Neural cell (in vitro differentiated cells): ENCODE measurements around the gene CLEC4C. TPM values are rescaled to one million over a fixed set of nuclear protein-coding genes. Genes with fewer than 3 reads are reported as not detected.

ENCODE experiments used
- H2AFZ ChIP-seq: fragments of 200-600, 300-800 bp; sonication (generic), shearing (Covaris generic); 2 replicates; pipeline ENCODE4 v1.6.0; 2014; ENCODE audit warnings: low read depth, mild to moderate bottlenecking, antibody characterized with exemption, low read length, moderate library complexity
- H3F3A ChIP-seq: fragments of 200-600 bp; shearing (Covaris generic); 2 replicates; pipeline ENCODE4 v1.6.1; 2016; ENCODE audit warnings: mild to moderate bottlenecking, moderate library complexity, mixed read lengths, antibody characterized with exemption, low read length; ENCODE audit not compliant: insufficient read depth, poor library complexity, severe bottlenecking
- H3K27ac ChIP-seq: fragments of 200-600, 300-800 bp; sonication (generic), shearing (Covaris generic); 2 replicates; pipeline ENCODE4 v1.5.1; 2014; ENCODE audit warnings: mild to moderate bottlenecking, low read length, moderate library complexity
- H3K27me3 ChIP-seq: fragments of 300-800, 200-600 bp; sonication (generic), shearing (Covaris generic); 2 replicates; pipeline ENCODE4 v1.6.0; 2014; ENCODE audit warnings: mild to moderate bottlenecking, low read depth, low read length, moderate library complexity; ENCODE audit not compliant: insufficient read depth
- H3K36me3 ChIP-seq: fragments of 300-800, 200-600 bp; sonication (generic), shearing (Covaris generic); 2 replicates; pipeline ENCODE4 v1.5.1; 2014; ENCODE audit warnings: mild to moderate bottlenecking, antibody characterized with exemption, low read length, moderate library complexity; ENCODE audit not compliant: insufficient read depth
- H3K4me2 ChIP-seq: fragments of 300-800, 200-600 bp; sonication (generic), shearing (Covaris generic); 2 replicates; pipeline ENCODE4 v1.6.0; 2014; ENCODE audit warnings: mild to moderate bottlenecking, low read length
- H3K4me3 ChIP-seq: fragments of 300-800, 200-600 bp; sonication (generic), shearing (Covaris generic); 2 replicates; pipeline ENCODE4 v1.5.1; 2014; ENCODE audit warnings: mild to moderate bottlenecking, low read length, moderate library complexity
- H3K79me2 ChIP-seq: fragments of 200-600 bp; shearing (Covaris generic); replicated peaks from 2 replicates; pipeline ENCODE4 v1.6.0; 2014; ENCODE audit warnings: mild to moderate bottlenecking, low read length, moderate library complexity; ENCODE audit not compliant: insufficient read depth
- H3K9ac ChIP-seq: fragments of 300-800, 200-600 bp; sonication (generic), shearing (Covaris generic); 2 replicates; pipeline ENCODE4 v1.6.1; 2016; ENCODE audit warnings: mild to moderate bottlenecking, low read length, mixed read lengths
- H3K9me2 ChIP-seq: fragments of 200-600 bp; shearing (Covaris generic); 2 replicates; pipeline ENCODE4 v1.6.1; 2016; ENCODE audit warnings: mild to moderate bottlenecking, low read length, mixed read lengths; ENCODE audit not compliant: insufficient read depth
- H3K9me3 ChIP-seq: fragments of 200-600, 300-800 bp; sonication (generic), shearing (Covaris generic); 2 replicates; pipeline ENCODE4 v1.6.1; 2016; ENCODE audit warnings: mild to moderate bottlenecking, mixed run types, low read length, moderate library complexity, mixed read lengths
- H4K20me1 ChIP-seq: fragments of 200-600 bp; shearing (Covaris generic); 2 replicates; pipeline ENCODE4 v1.6.1; 2016; ENCODE audit warnings: mild to moderate bottlenecking, mixed run types; ENCODE audit not compliant: insufficient read depth
- CTCF ChIP-seq: fragments of 450-650 bp; IDR thresholded peaks from 2 replicates; pipeline ENCODE4 v1.5.1; 2014; ENCODE audit warnings: antibody characterized with exemption, mild to moderate bottlenecking, moderate library complexity; ENCODE audit not compliant: poor library complexity, severe bottlenecking
- EP300 ChIP-seq: fragments of 450-650 bp; conservative IDR thresholded peaks from 2 replicates; pipeline ENCODE4 v1.6.1; 2014; ENCODE audit warnings: antibody characterized with exemption, mild to moderate bottlenecking, moderate library complexity; ENCODE audit not compliant: poor library complexity, severe bottlenecking
- EZH2 ChIP-seq: fragments of 200-600, 300-800 bp; shearing (Covaris generic), sonication (generic); IDR thresholded peaks from 2 replicates; pipeline ENCODE4 v1.6.1; 2014; ENCODE audit warnings: antibody characterized with exemption, low read length, borderline replicate concordance, mild to moderate bottlenecking; ENCODE audit not compliant: insufficient read depth, poor library complexity, severe bottlenecking
- MXI1 ChIP-seq: fragments of 450-650 bp; conservative IDR thresholded peaks from 2 replicates; pipeline ENCODE4 v1.6.1; 2014; ENCODE audit warnings: antibody characterized with exemption, mild to moderate bottlenecking; ENCODE audit not compliant: poor library complexity, severe bottlenecking
- POLR2AphosphoS5 ChIP-seq: IDR thresholded peaks from 2 replicates; pipeline ENCODE4 v1.6.1; 2012
- RAD21 ChIP-seq: fragments of 450-650 bp; conservative IDR thresholded peaks from 2 replicates; pipeline ENCODE4 v1.6.1; 2014; ENCODE audit warnings: antibody characterized with exemption, mild to moderate bottlenecking, moderate library complexity
- SMC3 ChIP-seq: fragments of 450-650 bp; conservative IDR thresholded peaks from 2 replicates; pipeline ENCODE4 v1.6.1; 2014; ENCODE audit warnings: antibody characterized with exemption, mild to moderate bottlenecking, moderate library complexity; ENCODE audit not compliant: poor library complexity
- TAF1 ChIP-seq: IDR thresholded peaks from 2 replicates; pipeline ENCODE4 v1.6.1; 2012; ENCODE audit warnings: low read depth
- polyA plus RNA-seq: library from polyadenylated mRNA; depleted of rRNA; stranded (reverse); fragments of >200 nt; gene quantifications from 2 replicates; pipeline ENCODE4 v1.2.3, GENCODE V29; 2014
- small RNA-seq, 3 experiments: library from RNA; depleted of rRNA; stranded (forward); fragments of <200 nt; gene quantifications; one replicate each; pipeline ENCODE3, GENCODE V24; 2012
- TF ChIP-seq, protein P1 (sequence below): IDR thresholded peaks from 2 replicates; pipeline ENCODE4 v1.6.1; 2012; ENCODE audit warnings: borderline replicate concordance

The CLEC4C gene
- polyA plus RNA-seq, 1 donor from 2014 or later: not detected

- H3K9me2 ChIP-seq: no peaks in the 10 kb centered on the region
- no peaks in the 10 kb centered on the region for H3K79me2 ChIP-seq
- no peaks in the 10 kb centered on the region for H4K20me1 ChIP-seq
- no peaks in the 10 kb centered on the region for H3K36me3 ChIP-seq
- H2AFZ ChIP-seq: no peak overlapping the region
- H3K27me3 ChIP-seq: no peaks in the 10 kb centered on the region
- H3K4me2 ChIP-seq: no peak overlapping the region
- H3F3A ChIP-seq: no peaks in the 10 kb centered on the region
- no peak overlapping the region for H3K9ac ChIP-seq
- H3K9me3 ChIP-seq: no peaks in the 10 kb centered on the region
- no peak overlapping the region for H3K4me3 ChIP-seq
- TF ChIP-seq MXI1: no peak
- TF ChIP-seq, protein P1, sequence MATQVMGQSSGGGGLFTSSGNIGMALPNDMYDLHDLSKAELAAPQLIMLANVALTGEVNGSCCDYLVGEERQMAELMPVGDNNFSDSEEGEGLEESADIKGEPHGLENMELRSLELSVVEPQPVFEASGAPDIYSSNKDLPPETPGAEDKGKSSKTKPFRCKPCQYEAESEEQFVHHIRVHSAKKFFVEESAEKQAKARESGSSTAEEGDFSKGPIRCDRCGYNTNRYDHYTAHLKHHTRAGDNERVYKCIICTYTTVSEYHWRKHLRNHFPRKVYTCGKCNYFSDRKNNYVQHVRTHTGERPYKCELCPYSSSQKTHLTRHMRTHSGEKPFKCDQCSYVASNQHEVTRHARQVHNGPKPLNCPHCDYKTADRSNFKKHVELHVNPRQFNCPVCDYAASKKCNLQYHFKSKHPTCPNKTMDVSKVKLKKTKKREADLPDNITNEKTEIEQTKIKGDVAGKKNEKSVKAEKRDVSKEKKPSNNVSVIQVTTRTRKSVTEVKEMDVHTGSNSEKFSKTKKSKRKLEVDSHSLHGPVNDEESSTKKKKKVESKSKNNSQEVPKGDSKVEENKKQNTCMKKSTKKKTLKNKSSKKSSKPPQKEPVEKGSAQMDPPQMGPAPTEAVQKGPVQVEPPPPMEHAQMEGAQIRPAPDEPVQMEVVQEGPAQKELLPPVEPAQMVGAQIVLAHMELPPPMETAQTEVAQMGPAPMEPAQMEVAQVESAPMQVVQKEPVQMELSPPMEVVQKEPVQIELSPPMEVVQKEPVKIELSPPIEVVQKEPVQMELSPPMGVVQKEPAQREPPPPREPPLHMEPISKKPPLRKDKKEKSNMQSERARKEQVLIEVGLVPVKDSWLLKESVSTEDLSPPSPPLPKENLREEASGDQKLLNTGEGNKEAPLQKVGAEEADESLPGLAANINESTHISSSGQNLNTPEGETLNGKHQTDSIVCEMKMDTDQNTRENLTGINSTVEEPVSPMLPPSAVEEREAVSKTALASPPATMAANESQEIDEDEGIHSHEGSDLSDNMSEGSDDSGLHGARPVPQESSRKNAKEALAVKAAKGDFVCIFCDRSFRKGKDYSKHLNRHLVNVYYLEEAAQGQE: no peak
- TF ChIP-seq EZH2: no peak
- TF ChIP-seq SMC3: no peak
- no peak for TF ChIP-seq TAF1
- TF ChIP-seq RAD21: no peak
- no peak for TF ChIP-seq EP300
- TF ChIP-seq CTCF: no peak
- TF ChIP-seq POLR2AphosphoS5: no peak
- no peak overlapping the region for H3K27ac ChIP-seq
These were observed 53.4 kb downstream of the CLEC4C start for GRCh38 chr12:7693793-7694192.

GRCh38 chr12:7681535-7681934, 65.6 kb downstream of the CLEC4C start:
- Histone ChIP-seq H3K4me2 (no peak overlapping the region), H3K4me3 (no peak overlapping the region), H3F3A (no peaks in the 10 kb centered on the region), H3K9me2 (no peaks in the 10 kb centered on the region), H3K9ac (no peak overlapping the region), H3K9me3 (no peaks in the 10 kb centered on the region), H3K27ac (no peak overlapping the region), H4K20me1 (no peaks in the 10 kb centered on the region), H2AFZ (no peak overlapping the region), H3K27me3 (no peaks in the 10 kb centered on the region), H3K36me3 (no peaks in the 10 kb centered on the region), H3K79me2 (no peaks in the 10 kb centered on the region)
- TF ChIP-seq, protein P1: no peak

Small RNAs within 50 kb of the gene (small RNA-seq; reads per million reads assigned to genes)
- gene RF00019: 0 to 1.2 (median 0) reads per million in 3 experiments

Other genes with a start within 250 kb of the CLEC4C start
- gene CD163, start 243.6 kb downstream of the CLEC4C start, polyA plus RNA-seq: 0.20 TPM in 1 of 2 replicates, not detected in the other
- not detected in 2 replicates for gene APOBEC1, start 81.5 kb downstream of the CLEC4C start, polyA plus RNA-seq
- gene GDF3, start 51.6 kb downstream of the CLEC4C start, polyA plus RNA-seq: not detected in 2 replicates
- not detected in 2 replicates for gene DPPA3, start 35.9 kb downstream of the CLEC4C start, polyA plus RNA-seq
- gene NANOGNB, start 17.8 kb upstream of the CLEC4C start, polyA plus RNA-seq: not detected in 2 replicates
- gene NANOG, start 42.0 kb upstream of the CLEC4C start, polyA plus RNA-seq: not detected in 2 replicates
- gene SLC2A14, start 125.5 kb upstream of the CLEC4C start, polyA plus RNA-seq: not detected in 2 replicates
- 27.2 and 31.6 TPM in 2 replicates for gene SLC2A3, start 188.8 kb upstream of the CLEC4C start, polyA plus RNA-seq